ENCODE measurements around the gene PLPPR4.
A peak's percentile ranks its signal among the peaks of the same experiment; 100 is the strongest.

Gene PLPPR4

GRCh38 chr1:99306056-99306455 lies 41.8 kb downstream of the PLPPR4 start:
- DNase-seq (ENCODE audit: low read depth): no peak
- no peak for TF ChIP-seq CTCF (IDR thresholded peaks at IDR 0.05; ENCODE audit: insufficient read depth, low read depth, low read length, missing control alignments)
- no peak overlapping the region for H3K4me3 ChIP-seq (ENCODE audit: low read length)

- no peak for TF ChIP-seq CTCF (IDR thresholded peaks at IDR 0.05; ENCODE audit: insufficient read depth, low read depth, low read length, missing control alignments)
- DNase-seq (ENCODE audit: low read depth): no peak
- no peak overlapping the region for H3K4me3 ChIP-seq (ENCODE audit: low read length)
Measured at GRCh38 chr1:99306644-99307043, 42.4 kb downstream of the PLPPR4 start.

GRCh38 chr1:99315305-99315704 lies 51.0 kb downstream of the PLPPR4 start:
- TF ChIP-seq CTCF (IDR thresholded peaks at IDR 0.05; ENCODE audit: insufficient read depth, low read depth, low read length, missing control alignments): no peak

GRCh38 chr1:99326215-99326949 lies 62.1 kb downstream of the PLPPR4 start:
- no peak for DNase-seq (ENCODE audit: low read depth)
- H3K4me3 ChIP-seq (ENCODE audit: low read length): no peak overlapping the region
- TF ChIP-seq CTCF (IDR thresholded peaks at IDR 0.05; ENCODE audit: insufficient read depth, low read depth, low read length, missing control alignments): peak; percentile 41

More at GRCh38 chr1:99315305-99315704, 51.0 kb downstream of the PLPPR4 start:
- no peak overlapping the region for H3K4me3 ChIP-seq (ENCODE audit: low read length)
- no peak for DNase-seq (ENCODE audit: low read depth)

GRCh38 chr1:99327357-99327756 lies 63.1 kb downstream of the PLPPR4 start:
- peak; percentile 43 for DNase-seq (ENCODE audit: low read depth)
- H3K4me3 ChIP-seq (ENCODE audit: low read length): no peak overlapping the region
- TF ChIP-seq CTCF (IDR thresholded peaks at IDR 0.05; ENCODE audit: insufficient read depth, low read depth, low read length, missing control alignments): no peak

GRCh38 chr1:99328171-99328570 lies 63.9 kb downstream of the PLPPR4 start:
- H3K4me3 ChIP-seq (ENCODE audit: low read length): no peak overlapping the region
- TF ChIP-seq CTCF (IDR thresholded peaks at IDR 0.05; ENCODE audit: insufficient read depth, low read depth, low read length, missing control alignments): no peak
- no peak for DNase-seq (ENCODE audit: low read depth)

- no peak for TF ChIP-seq CTCF (IDR thresholded peaks at IDR 0.05; ENCODE audit: insufficient read depth, low read depth, low read length, missing control alignments)
- no peak for DNase-seq (ENCODE audit: low read depth)
- H3K4me3 ChIP-seq (ENCODE audit: low read length): no peak overlapping the region
Measured at GRCh38 chr1:99331083-99331482, 66.8 kb downstream of the PLPPR4 start.

Measured in epithelial cell of esophagus (primary cell).